GM12878 (cell line): ENCODE measurements around the gene RPS6KL1. TPM values are rescaled to one million over a fixed set of nuclear protein-coding genes. Genes with fewer than 3 reads are reported as not detected.

ENCODE experiments used
- CREB1 ChIP-seq: IDR thresholded peaks from 2 replicates; pipeline ENCODE4 v1.6.1; 2012; ENCODE audit warnings: low read depth, mild to moderate bottlenecking, inconsistent platforms
- EZH2 ChIP-seq: IDR thresholded peaks from 2 replicates; pipeline ENCODE4 v1.6.1; 2012; ENCODE audit warnings: low read depth, mild to moderate bottlenecking, control low read depth, inconsistent platforms, low read length, borderline replicate concordance; ENCODE audit not compliant: control insufficient read depth
- HDAC2 ChIP-seq: fragments of 200-600 bp; sonication (generic); IDR thresholded peaks from 2 replicates; pipeline ENCODE4 v1.6.1; 2017
- NFIC ChIP-seq: IDR thresholded peaks from 2 replicates; pipeline ENCODE4 v1.6.1; 2012; ENCODE audit warnings: low read depth, mild to moderate bottlenecking, inconsistent platforms, low read length, moderate library complexity
- NRF1 ChIP-seq: conservative IDR thresholded peaks from 2 replicates; pipeline ENCODE4 v1.6.1; 2011; ENCODE audit warnings: mild to moderate bottlenecking, low read depth, low read length, improper control_type of control experiment
- POU2F2 ChIP-seq: IDR thresholded peaks from 3 replicates; pipeline ENCODE4 v1.6.1; 2011; ENCODE audit warnings: low read depth, mild to moderate bottlenecking, low read length, borderline replicate concordance
- RB1 ChIP-seq: fragments of 450-650 bp; formaldehyde crosslinking; IDR thresholded peaks from 2 replicates; pipeline ENCODE4 v1.6.1; 2017; ENCODE audit warnings: mild to moderate bottlenecking, borderline replicate concordance
- TCF3 ChIP-seq: IDR thresholded peaks from 2 replicates; pipeline ENCODE4 v1.6.1; 2012; ENCODE audit warnings: low read depth, mild to moderate bottlenecking, low read length, borderline replicate concordance; ENCODE audit not compliant: insufficient read depth
- YBX1 ChIP-seq: fragments of 450-650 bp; IDR thresholded peaks from 2 replicates; pipeline ENCODE4 v1.6.1; 2016; ENCODE audit warnings: antibody characterized with exemption
- polyA plus RNA-seq, 11 experiments: library from polyadenylated mRNA; depleted of rRNA in 4 of 11; unstranded in 6 of 11; stranded (reverse) in 5 of 11; fragments of >200 nt; fragmentation: Nextera tagmentation in 4 of 11; fragmentation: Illumina TruSeq in 1 of 11; extraction: Ambion mirVana in 4 of 11; extraction: Trizol in 1 of 11; gene quantifications; 1 replicate in 1 of 11; 2 replicates in 10 of 11; pipeline versions ENCODE4 v1.2.1 to v1.2.3, GENCODE V29; 2011 to 2016; ENCODE audit warnings: inconsistent platforms in 2 of 11, missing spikeins in 2 of 11, low read depth in 1 of 11
- total RNA-seq, 4 experiments: library from RNA; depleted of rRNA in 3 of 4; stranded (reverse); fragments of >200 nt in 3 of 4; fragmentation: Illumina TruSeq in 1 of 4; extraction: Trizol in 1 of 4; gene quantifications; 2 replicates each; pipeline versions ENCODE4 v1.2.1 to v1.2.3, GENCODE V29; 2013 to 2021
- TF ChIP-seq, protein P1 (sequence below): IDR thresholded peaks from 2 replicates; pipeline ENCODE4 v1.6.1; 2011; ENCODE audit warnings: low read depth, low read length, improper control_type of control experiment, borderline replicate concordance
- TF ChIP-seq, protein P2 (sequence below): fragments of 450-650 bp; IDR thresholded peaks from 2 replicates; pipeline ENCODE4 v1.6.1; 2017; ENCODE audit warnings: low read depth, mild to moderate bottlenecking, moderate library complexity

The RPS6KL1 gene
- total and polyA plus RNA-seq, 10 of the 15 experiments (the other 5 are each of a cell fraction or from before 2014, with no cell fraction given): 0.04 to 4.2 (median 2.0) TPM

DNA sequence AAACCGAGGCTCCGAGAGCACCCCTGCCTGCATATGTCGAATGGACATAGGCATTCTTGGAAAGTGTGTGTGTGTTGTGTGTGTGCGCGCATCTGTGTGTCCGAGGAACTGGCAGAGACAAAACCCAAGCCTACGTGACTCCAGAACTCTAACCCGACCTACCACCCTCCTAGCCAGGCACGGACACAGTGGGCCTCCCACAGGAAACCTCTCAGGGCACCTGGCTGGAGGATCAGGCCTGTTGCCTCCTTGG lies 32.9 kb upstream of the RPS6KL1 start (continued):
- TF ChIP-seq, protein P1, sequence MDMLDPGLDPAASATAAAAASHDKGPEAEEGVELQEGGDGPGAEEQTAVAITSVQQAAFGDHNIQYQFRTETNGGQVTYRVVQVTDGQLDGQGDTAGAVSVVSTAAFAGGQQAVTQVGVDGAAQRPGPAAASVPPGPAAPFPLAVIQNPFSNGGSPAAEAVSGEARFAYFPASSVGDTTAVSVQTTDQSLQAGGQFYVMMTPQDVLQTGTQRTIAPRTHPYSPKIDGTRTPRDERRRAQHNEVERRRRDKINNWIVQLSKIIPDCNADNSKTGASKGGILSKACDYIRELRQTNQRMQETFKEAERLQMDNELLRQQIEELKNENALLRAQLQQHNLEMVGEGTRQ: no peak
- no peak for TF ChIP-seq NRF1
- TF ChIP-seq, protein P2, sequence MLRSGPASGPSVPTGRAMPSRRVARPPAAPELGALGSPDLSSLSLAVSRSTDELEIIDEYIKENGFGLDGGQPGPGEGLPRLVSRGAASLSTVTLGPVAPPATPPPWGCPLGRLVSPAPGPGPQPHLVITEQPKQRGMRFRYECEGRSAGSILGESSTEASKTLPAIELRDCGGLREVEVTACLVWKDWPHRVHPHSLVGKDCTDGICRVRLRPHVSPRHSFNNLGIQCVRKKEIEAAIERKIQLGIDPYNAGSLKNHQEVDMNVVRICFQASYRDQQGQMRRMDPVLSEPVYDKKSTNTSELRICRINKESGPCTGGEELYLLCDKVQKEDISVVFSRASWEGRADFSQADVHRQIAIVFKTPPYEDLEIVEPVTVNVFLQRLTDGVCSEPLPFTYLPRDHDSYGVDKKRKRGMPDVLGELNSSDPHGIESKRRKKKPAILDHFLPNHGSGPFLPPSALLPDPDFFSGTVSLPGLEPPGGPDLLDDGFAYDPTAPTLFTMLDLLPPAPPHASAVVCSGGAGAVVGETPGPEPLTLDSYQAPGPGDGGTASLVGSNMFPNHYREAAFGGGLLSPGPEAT: no peak
- TF ChIP-seq RB1: no peak
- no peak for TF ChIP-seq CREB1
- no peak for TF ChIP-seq HDAC2
- no peak for TF ChIP-seq NFIC
- TF ChIP-seq EZH2: no peak
- TF ChIP-seq POU2F2: no peak
- no peak for TF ChIP-seq YBX1
- no peak for TF ChIP-seq TCF3
